ENCODE data around the gene ADAMTS17. TPM values are rescaled to one million over a fixed set of nuclear protein-coding genes. Genes with fewer than 3 reads are reported as not detected.

The ADAMTS17 gene
- total RNA-seq, 1 experiment from 2014 or later, result 4.2 TPM

GRCh38 chr15:100248236-100248635 lies 93.5 kb downstream of the ADAMTS17 start:
- H3K4me2 ChIP-seq (ENCODE audit: low read length), result no peak overlapping the region
- no peak overlapping the region for H2AFZ ChIP-seq (ENCODE audit: low read depth, low read length, poor library complexity, severe bottlenecking)
- ATAC-seq (no peak), DNase-seq (ENCODE audit: low read depth, low spot score) (no peak)
- TF ChIP-seq EZH2phosphoT487 (IDR thresholded peaks at IDR 0.05; ENCODE audit: borderline replicate concordance), result no peak
- TF ChIP-seq SRF (IDR thresholded peaks at IDR 0.05; ENCODE audit: low read depth), result no peak
- TF ChIP-seq SP1 (IDR thresholded peaks at IDR 0.05; ENCODE audit: low read depth), result no peak
- TF ChIP-seq RAD21 (IDR thresholded peaks at IDR 0.05; ENCODE audit: low read depth), result no peak
- TF ChIP-seq ZFX (IDR thresholded peaks at IDR 0.05), result no peak
- TF ChIP-seq CBX3 (IDR thresholded peaks at IDR 0.05; ENCODE audit: low read depth), result no peak
- TF ChIP-seq CTCF (IDR thresholded peaks at IDR 0.05 in 2 of 3, conservative IDR thresholded peaks at IDR 0.05 in 1 of 3; ENCODE audit: borderline replicate concordance in 1 of 3, insufficient read depth in 1 of 3, low read depth in 2 of 3, low read length in 2 of 3), result no peak
- no peak for TF ChIP-seq YY1 (IDR thresholded peaks at IDR 0.05; ENCODE audit: extremely low read depth, insufficient replicate concordance, low read depth, low read length)
- TF ChIP-seq FOSL1 (IDR thresholded peaks at IDR 0.05; ENCODE audit: low read depth), result no peak
- TF ChIP-seq TCF7L2 (IDR thresholded peaks at IDR 0.05; ENCODE audit: borderline replicate concordance, extremely low read depth, insufficient read depth, insufficient read length), result no peak
- TF ChIP-seq MAX (IDR thresholded peaks at IDR 0.05), result no peak
- no peak for TF ChIP-seq POLR2A (IDR thresholded peaks at IDR 0.05; ENCODE audit: borderline replicate concordance, extremely low read depth, insufficient read depth, insufficient read length)
- no peak for TF ChIP-seq CEBPB (IDR thresholded peaks at IDR 0.05; ENCODE audit: low read depth)
- TF ChIP-seq EZH2 (IDR thresholded peaks at IDR 0.05), result no peak
- TF ChIP-seq SIN3A (IDR thresholded peaks at IDR 0.05; ENCODE audit: low read depth), result no peak
- no peak for TF ChIP-seq ZBTB33 (IDR thresholded peaks at IDR 0.05; ENCODE audit: extremely low read depth, insufficient replicate concordance, low read length)
- H3K9ac ChIP-seq (ENCODE audit: low read length), result no peak overlapping the region
- no peaks in the 10 kb centered on the region for H3K79me2 ChIP-seq (ENCODE audit: insufficient read depth, low read length)
- H3K9me3 ChIP-seq (ENCODE audit: control insufficient read depth in 1 of 2, insufficient read depth in 1 of 2, low read depth in 1 of 2, low read length in 2 of 2), result no peaks in the 10 kb centered on the region
- intact Hi-C loops (cut with micrococcal nuclease), result no loop called here
- ChIA-PET POLR2A (no interaction called here), CTCF (no interaction called here), RAD21 (ENCODE audit: low non-redundant PET in 1 of 2, low total read pairs in 2 of 2, uncharacterized antibody in 2 of 2, unreplicated experiment in 2 of 2) (no interaction called here)
- H3K4me3 ChIP-seq (replicated peaks in 1 of 2; ENCODE audit: low read depth in 1 of 2, low read length in 2 of 2), result no peak overlapping the region
- H3K27me3 ChIP-seq (ENCODE audit: insufficient read depth, low read length), result no peaks in the 10 kb centered on the region
- H4K20me1 ChIP-seq (ENCODE audit: insufficient read depth), result no peaks in the 10 kb centered on the region
- H3K36me3 ChIP-seq (ENCODE audit: control insufficient read depth in 1 of 2, insufficient read depth in 2 of 2, low read length in 2 of 2), result no peaks in the 10 kb centered on the region
- no peaks in the 10 kb centered on the region for H3K9me2 ChIP-seq (ENCODE audit: insufficient read depth)
- H3K4me1 ChIP-seq (ENCODE audit: control insufficient read depth in 1 of 2, insufficient read depth in 2 of 2, low read length in 2 of 2), result no peaks in the 10 kb centered on the region
- no TSS peak for BruUV-seq (replicated peaks)
- H3K27ac ChIP-seq (ENCODE audit: low read depth, low read length), result no peak overlapping the region

All from HCT116 (cell line).